Measurements from ENCODE around the gene RHBDD2. TPM values are rescaled to one million over a fixed set of nuclear protein-coding genes. Genes with fewer than 3 reads are reported as not detected.
A peak's percentile ranks its signal among the peaks of the same experiment; 100 is the strongest.
"Not testable (repeated sequence)": the region's sequence is repeated elsewhere in the genome, so short reads cannot be mapped to it uniquely, and the experiment has no call there.

The RHBDD2 gene
- total and polyA plus RNA-seq, 7 donors, result 14.3 to 45.0 (median 28.2) TPM

DNA sequence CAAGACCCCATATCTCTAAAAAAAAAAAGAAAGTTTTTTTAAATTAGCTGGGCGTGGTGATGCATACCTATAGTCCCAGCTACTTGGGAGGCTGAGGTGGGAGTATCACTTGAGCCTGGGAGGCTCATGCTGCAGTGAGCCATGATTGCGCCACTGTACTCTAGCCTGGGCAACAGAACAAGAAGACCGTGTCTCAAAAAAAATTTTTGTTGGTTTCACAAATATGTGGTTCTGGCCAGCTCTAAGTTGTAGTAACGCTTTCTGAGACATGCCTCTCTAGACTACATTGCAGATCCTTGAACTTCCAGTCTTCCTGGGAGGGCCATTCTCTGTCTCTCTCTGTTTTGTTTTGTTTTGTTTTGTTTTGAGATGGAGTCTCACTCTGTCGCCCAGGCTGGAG is 24.6 kb upstream of the RHBDD2 start:
- TF ChIP-seq POLR2AphosphoS5 (IDR thresholded peaks at IDR 0.05) (no peak), EP300 (IDR thresholded peaks at IDR 0.05) (no peak), POLR2A (IDR thresholded peaks at IDR 0.05) (no peak), CTCF (IDR thresholded peaks at IDR 0.05) (no peak)
- H3K4me1 ChIP-seq, result no peaks in the 10 kb centered on the region
- H3K36me3 ChIP-seq, result no peaks in the 10 kb centered on the region
- no peaks in the 10 kb centered on the region for H3K27me3 ChIP-seq
- WGBS, 2 donors, result 80 to 85% methylated on average over 5 of the region's 5 CpGs
- H3K9me3 ChIP-seq, result no peaks in the 10 kb centered on the region
- H3K4me3 ChIP-seq, result no peak overlapping the region
- no peak overlapping the region for H3K27ac ChIP-seq
- DNase-seq, result no peak
- intact Hi-C loops (cut with DNase I), result no loop called here

DNA sequence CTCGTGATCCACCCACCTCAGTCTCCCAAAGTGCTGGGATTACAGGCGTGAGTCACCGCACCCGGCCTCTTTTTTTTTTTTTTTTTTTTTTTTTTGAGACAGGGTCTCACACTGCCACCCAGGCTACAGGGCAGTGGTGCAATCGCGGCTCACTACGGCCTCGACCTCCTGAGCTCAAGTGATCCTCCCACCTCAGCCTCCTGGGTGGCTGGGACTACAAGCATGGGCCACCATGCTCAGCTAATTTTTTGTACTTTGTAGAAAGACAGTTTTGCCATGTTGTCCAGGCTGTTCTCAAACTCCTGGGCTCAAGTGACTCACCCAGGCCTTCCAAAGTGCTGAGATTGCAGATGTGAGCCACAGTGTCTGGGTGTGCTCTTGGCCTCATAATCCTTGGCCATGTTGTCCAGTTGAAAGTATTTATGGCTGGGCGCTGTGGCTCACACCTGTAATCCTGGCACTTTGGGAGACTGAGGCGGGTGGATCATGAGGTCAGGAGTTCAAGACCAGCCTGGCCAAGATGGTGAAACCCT is 24.0 kb upstream of the RHBDD2 start:
- H3K4me3 ChIP-seq; H3K9me3 ChIP-seq; H3K27ac ChIP-seq; H3K36me3 ChIP-seq; H3K27me3 ChIP-seq; H3K4me1 ChIP-seq; DNase-seq; intact Hi-C loops (cut with DNase I): not testable (repeated sequence)
- 80 to 94% methylated on average over 10 of the region's 10 CpGs for whole genome bisulfite sequencing, 2 donors

GRCh38 chr7:75856536-75856935 is 22.3 kb upstream of the RHBDD2 start:
- no peaks in the 10 kb centered on the region for H3K9me3 ChIP-seq
- DNase-seq, result no peak
- WGBS, 2 donors, result 72 to 87% methylated on average over 6 of the region's 6 CpGs
- no peaks in the 10 kb centered on the region for H3K36me3 ChIP-seq
- no peak overlapping the region for H3K27ac ChIP-seq
- TF ChIP-seq EP300 (IDR thresholded peaks at IDR 0.05) (no peak), POLR2AphosphoS5 (IDR thresholded peaks at IDR 0.05) (no peak), POLR2A (IDR thresholded peaks at IDR 0.05) (no peak), CTCF (IDR thresholded peaks at IDR 0.05) (no peak)
- H3K4me1 ChIP-seq, result no peaks in the 10 kb centered on the region
- no peak overlapping the region for H3K4me3 ChIP-seq
- intact Hi-C loops (cut with DNase I), result no loop called here
- H3K27me3 ChIP-seq, result no peaks in the 10 kb centered on the region

DNA sequence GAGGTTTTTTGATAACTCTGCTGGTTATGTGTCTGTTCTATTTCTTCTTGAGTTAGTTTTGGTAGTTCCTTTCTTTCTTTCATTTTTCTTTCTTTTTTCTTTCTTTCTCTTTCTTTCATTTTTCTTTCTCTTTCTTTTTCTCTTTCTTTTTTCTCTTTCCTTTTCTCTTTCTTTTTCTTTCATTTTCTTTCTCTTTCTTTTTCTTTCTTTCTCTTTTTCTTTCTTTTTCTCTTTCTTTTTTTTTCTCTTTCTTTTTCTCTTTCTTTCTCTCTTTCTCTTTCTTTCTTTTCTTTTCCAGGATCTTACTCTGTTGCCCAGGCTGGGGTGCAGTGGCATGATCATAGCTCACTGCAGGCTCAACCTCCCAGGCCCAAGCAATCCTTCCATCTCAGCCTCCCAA is 20.4 kb upstream of the RHBDD2 start:
- no peak for DNase-seq
- intact Hi-C loops (cut with DNase I), result no loop called here
- Histone ChIP-seq H3K4me1 (no peaks in the 10 kb centered on the region), H3K9me3 (no peaks in the 10 kb centered on the region), H3K27ac (no peak overlapping the region), H3K27me3 (no peaks in the 10 kb centered on the region), H3K4me3 (no peak overlapping the region), H3K36me3 (no peaks in the 10 kb centered on the region)
- TF ChIP-seq CTCF (IDR thresholded peaks at IDR 0.05) (no peak), POLR2A (IDR thresholded peaks at IDR 0.05) (no peak), EP300 (IDR thresholded peaks at IDR 0.05) (no peak), POLR2AphosphoS5 (IDR thresholded peaks at IDR 0.05) (no peak)

DNA sequence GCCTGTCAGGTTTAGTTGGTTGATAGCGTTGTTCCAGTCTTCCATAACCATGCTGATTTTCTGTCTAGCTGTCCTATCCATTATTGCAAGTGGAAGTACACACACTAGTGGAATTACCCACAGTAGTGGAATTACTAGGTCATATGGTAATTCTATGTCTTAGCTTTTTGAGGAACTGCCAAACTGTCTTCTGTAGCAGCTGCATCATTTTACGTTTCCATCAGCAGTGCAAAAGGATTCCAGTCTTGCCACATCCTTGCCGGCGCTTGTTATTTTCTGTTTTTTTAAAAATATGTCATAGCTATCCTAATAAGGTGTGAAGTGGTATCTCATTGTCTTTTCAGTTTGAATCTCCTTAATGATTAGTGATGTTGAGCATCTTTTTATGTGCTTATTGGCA is 17.2 kb upstream of the RHBDD2 start:
- DNase-seq, result no peak
- Histone ChIP-seq H3K36me3 (no peaks in the 10 kb centered on the region), H3K9me3 (no peaks in the 10 kb centered on the region), H3K27me3 (no peaks in the 10 kb centered on the region), H3K27ac (peak overlapping the region in 1 of 4 donors; percentile 27), H3K4me1 (peaks cover 0 to 2% (median 0%) of the 10 kb centered on the region in 4 donors), H3K4me3 (no peak overlapping the region)
- WGBS, 2 donors, result 70 to 82% methylated on average over 4 of the region's 4 CpGs
- intact Hi-C loops (cut with DNase I), result no loop called here
- TF ChIP-seq CTCF (IDR thresholded peaks at IDR 0.05) (no peak), EP300 (IDR thresholded peaks at IDR 0.05) (peak in 1 of 4 donors; percentile 10), POLR2AphosphoS5 (IDR thresholded peaks at IDR 0.05) (peak in 3 of 4 donors; percentile 23 to 52 (median 49))

GRCh38 chr7:75864251-75864650 is 14.6 kb upstream of the RHBDD2 start:
- H3K4me3 ChIP-seq; H3K4me1 ChIP-seq; H3K27ac ChIP-seq; DNase-seq; H3K27me3 ChIP-seq; H3K9me3 ChIP-seq; intact Hi-C loops (cut with DNase I); H3K36me3 ChIP-seq: not testable (repeated sequence)
- 93 to 94% methylated on average over 4 of the region's 4 CpGs for WGBS, 2 donors

Measured in sigmoid colon (tissue), 7 donors.